ENCODE data around the gene S100A16.
"Not testable (repeated sequence)": the region's sequence is repeated elsewhere in the genome, so short reads cannot be mapped to it uniquely, and the experiment has no call there.

S100A16 gene

GRCh38 chr1:153614189-153614900 lies 1.4 kb upstream of the S100A16 start:
- DNase-seq = no peak

DNA sequence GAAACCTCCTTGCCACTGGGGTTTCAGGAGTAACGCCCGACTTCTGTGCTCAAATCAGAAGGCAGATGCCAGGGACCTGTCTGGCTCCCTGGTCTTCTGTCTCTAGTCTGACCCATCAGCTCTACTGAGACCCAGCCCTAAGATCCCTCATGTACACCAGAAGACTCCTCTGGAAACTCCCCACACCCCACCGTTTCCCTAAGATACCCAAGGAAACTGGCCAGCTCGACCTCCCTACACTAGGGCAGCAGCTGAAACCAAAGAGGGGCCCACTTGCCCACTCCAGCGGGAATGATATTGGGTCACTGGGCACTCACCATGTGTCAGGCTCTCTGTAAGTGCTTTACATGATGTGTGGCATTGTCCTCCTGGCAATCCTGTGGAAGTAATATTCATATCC lies 469 bp upstream of the S100A16 start:
- no peak for DNase-seq

DNA sequence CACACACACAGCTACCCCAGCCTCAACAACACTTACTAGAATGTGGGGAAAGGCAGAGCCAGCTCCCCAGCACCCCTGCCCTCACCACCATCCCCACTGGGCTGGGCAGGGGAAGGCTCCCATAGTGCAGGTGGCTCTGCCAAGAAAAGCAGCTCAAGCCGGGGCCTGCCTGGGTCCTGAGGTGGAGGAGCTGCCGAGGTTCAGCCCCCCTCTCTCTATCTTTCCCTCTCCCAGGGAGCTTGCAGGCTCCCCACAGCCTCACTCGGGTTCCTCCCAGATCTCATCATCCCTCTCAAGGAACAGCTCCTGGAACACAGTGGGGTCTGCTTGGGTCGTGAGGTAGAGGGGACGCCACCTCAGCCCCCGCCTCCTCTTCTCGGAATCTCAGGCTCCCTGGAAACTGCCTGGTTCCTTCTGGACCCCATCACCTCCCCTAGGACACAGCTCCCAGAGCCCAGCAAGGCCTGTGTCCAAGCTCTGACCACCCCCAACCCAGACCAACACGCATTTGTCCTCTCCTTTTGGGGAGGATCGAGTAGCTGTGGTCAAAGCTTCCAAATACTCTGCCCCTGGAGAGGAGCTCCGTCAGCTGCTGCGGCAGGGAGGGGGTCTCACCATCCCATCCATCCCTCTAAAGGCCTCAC lies 704 bp downstream of the S100A16 start:
- DNase-seq = no peak

GRCh38 chr1:153611356-153611755 lies 1.6 kb downstream of the S100A16 start:
- no peak for DNase-seq

GRCh38 chr1:153610811-153611301 lies 2.1 kb downstream of the S100A16 start:
- DNase-seq = no peak

- DNase-seq = no peak
Measured at GRCh38 chr1:153610334-153610733, 2.6 kb downstream of the S100A16 start.

- no peak for DNase-seq
Measured at GRCh38 chr1:153609585-153609907, 3.4 kb downstream of the S100A16 start.

DNA sequence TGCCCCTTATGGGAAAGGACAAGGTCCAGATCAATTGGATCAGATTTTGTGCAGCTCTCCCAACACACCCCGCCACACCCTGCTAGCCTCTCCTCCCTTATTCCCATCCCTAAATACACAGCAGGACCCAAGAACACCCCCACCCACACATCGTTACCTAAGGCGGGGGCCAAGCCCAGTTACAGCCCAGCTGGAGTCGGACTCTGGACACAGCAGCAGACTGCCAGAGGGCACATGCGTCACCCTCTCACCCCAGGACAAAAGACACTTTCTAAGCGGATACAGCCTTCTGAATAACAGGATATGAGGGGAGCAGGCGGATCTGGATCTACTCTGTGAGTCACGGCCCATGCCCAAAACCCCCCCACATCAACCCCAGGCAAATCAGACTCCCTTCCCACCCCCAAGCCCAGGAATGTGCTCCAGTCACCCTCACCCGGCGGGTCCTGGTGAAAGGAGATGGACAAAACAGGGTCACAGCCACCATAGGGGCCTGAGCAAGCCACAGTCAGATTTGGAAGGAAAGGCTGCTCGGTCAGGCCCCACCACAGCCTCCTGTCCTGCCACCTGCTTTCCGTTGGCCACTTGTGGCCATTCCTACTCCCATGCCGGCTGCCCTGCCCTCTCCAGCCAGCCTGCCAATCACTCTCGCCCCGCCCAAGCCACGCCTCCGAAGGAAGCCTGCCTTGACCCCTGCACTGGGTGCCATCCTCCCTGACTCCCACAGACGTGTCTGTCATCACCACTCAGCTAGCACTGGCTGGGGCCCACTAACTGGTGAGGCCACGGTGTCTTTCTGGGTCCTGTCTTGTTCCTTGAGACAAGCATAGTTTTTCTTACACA lies 4.0 kb downstream of the S100A16 start:
- DNase-seq = peak; percentile 55

DNA sequence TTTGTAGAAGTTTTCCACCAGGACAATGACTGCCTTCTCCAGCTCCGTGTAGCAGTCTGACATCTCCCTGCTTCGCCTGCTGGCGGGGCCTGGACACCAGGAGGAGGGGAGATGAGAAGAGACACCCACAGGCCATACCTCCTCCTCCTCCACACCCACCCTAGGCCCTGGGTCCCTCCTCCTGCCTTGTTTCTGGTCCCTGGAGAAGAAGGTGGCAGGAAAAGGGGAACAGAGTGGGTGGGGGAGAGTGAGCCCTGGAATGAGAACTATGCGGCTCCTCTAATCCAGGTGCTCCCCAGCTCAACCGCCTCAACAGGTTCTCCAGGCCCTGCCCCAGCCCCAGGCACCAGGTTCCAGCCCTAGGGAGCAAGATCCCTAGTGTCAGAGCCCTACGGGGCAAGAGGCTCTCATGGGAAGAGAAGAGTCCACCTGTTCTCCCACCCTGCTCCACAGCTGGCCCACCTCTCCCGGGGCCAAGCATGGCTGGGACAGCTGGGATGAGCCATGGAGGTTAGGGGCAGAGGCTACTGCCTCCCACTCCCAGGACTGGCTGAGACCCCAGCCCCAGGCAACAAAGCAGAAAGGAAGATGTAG lies 4.8 kb downstream of the S100A16 start:
- no peak for DNase-seq

DNA sequence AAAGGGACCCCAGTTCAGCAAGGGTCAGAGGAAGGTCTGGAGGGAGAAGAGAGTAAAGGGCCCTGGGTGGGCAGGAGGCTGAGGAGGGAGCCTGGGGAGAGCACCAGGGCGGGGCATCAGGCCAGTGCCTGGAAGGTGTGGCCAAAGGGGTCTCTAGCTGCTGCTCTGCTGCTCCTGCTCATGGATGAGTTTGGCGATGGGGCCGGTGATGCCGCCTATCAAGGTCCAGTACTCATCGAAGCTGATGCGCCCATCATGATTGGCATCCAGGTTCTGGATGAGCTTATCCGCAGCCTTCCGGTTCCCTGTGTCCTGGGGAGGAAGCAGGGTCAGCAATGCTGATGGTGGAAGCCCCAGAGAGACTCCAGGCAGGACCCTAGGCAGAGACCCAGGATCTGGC lies 5.6 kb downstream of the S100A16 start:
- DNase-seq = no peak

DNA sequence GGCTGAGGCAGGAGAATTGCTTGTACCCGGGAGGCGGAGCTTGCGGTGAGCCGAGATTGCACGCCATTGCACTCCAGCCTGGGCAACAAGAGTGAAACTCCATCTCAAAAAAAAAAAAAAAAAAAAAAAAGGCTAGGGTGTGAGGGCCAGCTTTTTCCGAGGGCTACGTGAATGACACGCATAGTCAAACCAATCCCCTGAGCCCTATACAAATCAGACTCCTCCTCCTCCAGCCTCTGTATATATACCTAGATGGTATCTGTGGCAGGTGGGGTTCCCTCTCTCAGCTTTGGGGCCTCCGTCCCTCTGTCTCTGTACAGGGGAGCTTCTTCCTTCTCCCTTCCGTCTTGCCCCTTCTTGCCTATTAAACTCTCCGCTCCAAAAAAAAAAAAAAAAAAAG lies 6.7 kb downstream of the S100A16 start:
- DNase-seq = no peak

- DNase-seq = no peak
Measured at GRCh38 chr1:153602749-153603148, 10.2 kb downstream of the S100A16 start.

DNA sequence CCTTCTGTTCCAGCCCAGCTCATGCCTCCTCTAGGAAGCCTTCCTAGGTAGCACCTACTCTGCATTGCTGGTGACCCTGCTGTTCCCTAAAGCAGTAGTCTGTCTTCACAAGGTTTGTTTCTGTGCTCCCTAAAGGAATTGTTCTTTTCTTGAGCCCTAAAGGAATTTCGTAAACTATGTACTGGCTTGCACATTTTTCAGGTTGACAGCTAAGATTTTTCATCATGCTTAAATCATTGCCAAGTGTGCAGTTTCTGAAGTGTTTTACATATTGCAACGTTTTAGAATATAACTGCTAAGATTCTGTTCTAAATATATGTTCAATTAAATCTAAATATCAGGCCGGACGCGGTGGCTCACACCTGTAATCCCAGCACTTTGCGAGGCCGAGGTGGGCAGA lies 13.1 kb downstream of the S100A16 start:
- DNase-seq = no peak

DNA sequence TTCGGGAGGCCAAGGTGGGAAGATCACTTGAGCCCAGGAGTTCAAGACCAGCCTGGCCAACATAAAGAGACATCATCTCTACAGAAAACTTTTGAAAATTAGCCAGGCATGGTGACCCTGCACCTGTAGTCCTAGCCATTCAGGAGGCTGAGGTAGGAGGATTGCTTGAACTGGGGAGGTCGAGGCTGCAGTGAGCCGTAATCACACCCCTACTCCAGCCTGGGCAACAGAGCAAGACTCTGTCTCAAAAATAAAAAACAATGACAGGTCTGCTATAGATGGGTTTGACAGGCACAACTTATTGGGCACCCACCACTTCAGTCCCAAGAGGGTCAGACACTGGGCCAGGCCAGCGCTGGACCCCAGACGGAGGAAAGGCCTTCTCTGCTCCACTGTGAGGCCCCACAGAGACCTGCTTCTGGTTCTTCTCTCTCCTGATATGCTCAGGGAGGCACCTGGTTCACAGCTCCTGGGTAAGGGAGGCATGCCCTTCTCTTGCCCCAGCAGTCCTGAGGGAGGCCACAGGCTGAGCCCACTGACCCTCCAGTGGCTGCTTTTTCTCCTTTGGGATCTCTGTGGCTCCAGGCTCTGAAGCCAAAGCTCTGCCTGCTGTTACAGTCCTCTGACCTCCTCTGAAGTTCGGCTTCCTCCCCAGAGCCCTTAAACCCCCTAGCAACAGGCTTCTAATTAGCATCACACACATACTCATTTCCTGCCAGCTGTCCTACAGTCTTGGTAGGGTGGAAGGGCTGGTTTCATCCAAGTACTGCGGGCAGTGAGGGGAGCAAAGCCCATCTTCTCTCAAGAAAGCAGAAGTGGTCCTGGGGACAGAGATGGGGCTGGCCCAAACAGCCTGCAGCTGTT lies 14.4 kb downstream of the S100A16 start:
- DNase-seq = peak; percentile 18

- no peak for DNase-seq
Measured at GRCh38 chr1:153597206-153597605, 15.7 kb downstream of the S100A16 start.

- no peak for DNase-seq
Measured at GRCh38 chr1:153592748-153593147, 20.2 kb downstream of the S100A16 start.

DNA sequence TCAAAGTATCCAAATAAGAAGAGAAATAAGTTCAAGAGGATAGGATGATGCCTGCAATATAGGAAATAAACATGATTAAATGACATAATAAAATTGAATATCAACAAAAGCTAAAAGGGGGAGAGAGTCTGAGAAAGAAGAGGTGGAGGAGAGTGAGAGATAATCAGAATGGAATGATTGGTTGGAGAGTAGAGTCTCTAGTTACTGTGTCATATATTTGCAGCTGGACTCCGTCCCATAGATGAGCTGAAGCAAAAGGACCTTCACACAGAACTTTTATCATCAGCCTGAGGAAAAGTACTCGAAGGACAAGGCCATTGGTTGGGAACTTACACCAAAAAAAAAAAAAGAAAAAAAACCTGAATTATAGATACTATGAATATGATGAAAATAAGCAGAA lies 24.5 kb downstream of the S100A16 start:
- no peak for DNase-seq

DNA sequence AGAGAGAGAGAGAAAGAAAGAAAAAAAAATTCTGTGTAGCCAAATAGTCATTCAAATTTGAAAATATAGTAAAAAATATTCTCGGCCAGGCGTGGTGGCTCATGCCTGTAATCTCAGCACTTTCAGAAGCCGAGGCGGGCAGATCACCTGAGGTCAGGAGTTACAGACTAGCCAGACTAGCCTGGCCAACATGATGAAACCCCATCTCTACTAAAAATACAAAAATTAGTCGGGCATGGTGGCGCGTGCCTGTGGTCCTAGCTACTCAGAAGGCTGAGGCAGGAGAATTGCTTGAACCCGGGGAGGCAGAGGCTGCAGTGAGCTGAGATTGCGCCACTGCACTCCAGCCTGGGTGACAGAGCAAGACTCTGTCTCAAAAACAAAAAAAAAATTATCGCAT lies 24.9 kb downstream of the S100A16 start:
- DNase-seq = not testable (repeated sequence)

- DNase-seq = no peak
Measured at GRCh38 chr1:153587314-153587713, 25.6 kb downstream of the S100A16 start.

- DNase-seq = no peak
Measured at GRCh38 chr1:153586347-153586746, 26.6 kb downstream of the S100A16 start.

DNA sequence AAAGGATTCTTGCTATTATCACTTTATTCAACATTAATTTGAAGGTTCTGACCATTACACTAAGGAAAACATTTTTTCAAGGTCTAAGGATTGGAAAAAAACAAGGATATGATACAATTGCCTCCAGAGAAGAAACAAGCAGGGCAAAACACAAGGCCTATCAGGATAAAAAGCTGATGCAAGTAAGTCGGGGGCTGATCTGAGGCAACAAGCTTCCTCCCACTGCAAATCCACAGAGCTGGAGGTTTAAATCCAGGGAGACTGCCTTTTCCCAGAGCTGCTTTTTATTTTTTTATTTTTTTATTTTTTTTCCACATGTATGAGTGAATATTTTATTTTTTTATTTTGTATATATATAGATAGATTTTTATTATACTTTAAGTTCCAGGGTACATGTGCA lies 27.9 kb downstream of the S100A16 start:
- DNase-seq = no peak

DNA sequence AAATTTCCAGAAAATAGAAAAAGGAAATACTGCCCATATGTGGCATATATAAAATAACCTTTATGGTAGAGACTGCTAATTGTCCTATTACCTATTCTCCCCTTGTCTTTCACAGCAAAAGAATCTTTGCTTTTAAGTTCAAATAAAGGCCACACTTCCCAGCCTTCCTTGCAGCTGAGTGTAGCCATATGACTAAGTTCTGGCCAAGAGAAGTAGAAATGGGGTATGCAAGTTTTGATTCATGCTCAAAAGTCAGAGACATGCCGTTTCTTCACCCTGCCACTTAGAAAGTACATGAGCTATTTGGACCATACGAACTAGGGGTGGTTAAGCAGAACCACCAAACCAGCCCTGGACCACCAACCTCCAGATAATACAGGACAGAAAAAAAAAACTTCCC lies 29.0 kb downstream of the S100A16 start:
- no peak for DNase-seq
